HG03135 (cell line): ENCODE results near the gene STRIT1.
"Not testable (repeated sequence)": the region's sequence is repeated elsewhere in the genome, so short reads cannot be mapped to it uniquely, and the experiment has no call there.

Experiments used
- ATAC-seq: cut with Tn5 transposase; IDR thresholded peaks from one replicate; pipeline ENCODE4 v1.9.1; 2021; ENCODE audit warnings: mild to moderate bottlenecking, moderate library complexity; ENCODE audit not compliant: unreplicated experiment

The STRIT1 gene

GRCh38 chr3:155313916-155314315 is 20.4 kb upstream of the STRIT1 start:
- no peak for ATAC-seq

- no peak for ATAC-seq
Measured at GRCh38 chr3:155313300-155313699, 19.8 kb upstream of the STRIT1 start.

GRCh38 chr3:155312781-155313180 is 19.3 kb upstream of the STRIT1 start:
- no peak for ATAC-seq

- no peak for ATAC-seq
Measured at GRCh38 chr3:155309581-155309980, 16.1 kb upstream of the STRIT1 start.

GRCh38 chr3:155308831-155309230 is 15.3 kb upstream of the STRIT1 start:
- ATAC-seq = no peak

GRCh38 chr3:155307183-155307582 is 13.7 kb upstream of the STRIT1 start:
- ATAC-seq = no peak

- no peak for ATAC-seq
Measured at GRCh38 chr3:155304394-155304793, 10.9 kb upstream of the STRIT1 start.

- ATAC-seq = no peak
Measured at GRCh38 chr3:155303540-155304097, 10.1 kb upstream of the STRIT1 start.

GRCh38 chr3:155302891-155303290 is 9.4 kb upstream of the STRIT1 start:
- no peak for ATAC-seq

- ATAC-seq = no peak
Measured at GRCh38 chr3:155302481-155302880, 9.0 kb upstream of the STRIT1 start.

- ATAC-seq = no peak
Measured at GRCh38 chr3:155297100-155297499, 3.6 kb upstream of the STRIT1 start.

GRCh38 chr3:155296413-155296812 is 2.9 kb upstream of the STRIT1 start:
- ATAC-seq = no peak

GRCh38 chr3:155292693-155293092 is 790 bp downstream of the STRIT1 start:
- no peak for ATAC-seq

GRCh38 chr3:155292133-155292532 is 1.4 kb downstream of the STRIT1 start:
- ATAC-seq = no peak

- ATAC-seq = no peak
Measured at GRCh38 chr3:155286736-155287135, 6.7 kb downstream of the STRIT1 start.

- ATAC-seq = no peak
Measured at GRCh38 chr3:155285936-155286335, 7.5 kb downstream of the STRIT1 start.

GRCh38 chr3:155283092-155284056 is 10.1 kb downstream of the STRIT1 start:
- ATAC-seq = no peak

- ATAC-seq = no peak
Measured at GRCh38 chr3:155282385-155283091, 10.9 kb downstream of the STRIT1 start.

- no peak for ATAC-seq
Measured at GRCh38 chr3:155281912-155282311, 11.6 kb downstream of the STRIT1 start.

- not testable (repeated sequence) for ATAC-seq
Measured at GRCh38 chr3:155276089-155276488, 17.4 kb downstream of the STRIT1 start.

- not testable (repeated sequence) for ATAC-seq
Measured at GRCh38 chr3:155275159-155275754, 18.2 kb downstream of the STRIT1 start.
